Sigmoid colon (tissue), 7 donors: ENCODE measurements around the gene OR4C5. TPM values are rescaled to one million over a fixed set of nuclear protein-coding genes. Genes with fewer than 3 reads are reported as not detected.
"Not testable (repeated sequence)": the region's sequence is repeated elsewhere in the genome, so short reads cannot be mapped to it uniquely, and the experiment has no call there.

Experiments
- DNase-seq: peaks from one replicate; pipeline ENCODE4 v3.0.0-alpha.2; 2019
- H3K27ac ChIP-seq, 4 donors: fragments of 200-600 bp; sonication (generic); one replicate each; pipeline ENCODE4 v1.5.1; 2016 to 2019; ENCODE audit warnings: mild to moderate bottlenecking in 1 of 4
- H3K27me3 ChIP-seq, 3 donors: fragments of 200-600 bp; sonication (generic); one replicate each; pipeline ENCODE4 v1.5.1; 2019; ENCODE audit warnings: mild to moderate bottlenecking in 1 of 3
- H3K36me3 ChIP-seq, 4 donors: fragments of 200-600 bp; sonication (generic); one replicate each; pipeline ENCODE4 v1.5.1; 2016 to 2019
- H3K4me1 ChIP-seq, 4 donors: fragments of 200-600 bp; sonication (generic); one replicate each; pipeline ENCODE4 v1.5.1; 2017 to 2019
- H3K4me3 ChIP-seq, 4 donors: fragments of 200-600 bp; sonication (generic); one replicate each; pipeline ENCODE4 v1.5.1; 2017 to 2019; ENCODE audit warnings: mild to moderate bottlenecking in 2 of 4, moderate library complexity in 1 of 4
- H3K9me3 ChIP-seq, 4 donors: fragments of 200-600 bp in 3 of 4; sonication (generic) in 3 of 4; one replicate each; pipeline versions ENCODE4 v1.5.1 to v1.6.1; 2013 to 2019
- CTCF ChIP-seq, 4 experiments: fragments of 450-650 bp in 3 of 4; fragments of 200-600 bp in 1 of 4; IDR thresholded peaks; one replicate each; pipeline ENCODE4 v1.5.1; 2016 to 2019; ENCODE audit warnings: antibody characterized with exemption in 4 of 4, mild to moderate bottlenecking in 3 of 4, moderate library complexity in 2 of 4
- EP300 ChIP-seq, 4 donors: sonication (generic); formaldehyde crosslinking; IDR thresholded peaks; one replicate each; pipeline ENCODE4 v1.6.1; 2017; ENCODE audit warnings: antibody characterized with exemption in 4 of 4
- POLR2A ChIP-seq, 2 donors: fragments of 450-650 bp; IDR thresholded peaks; one replicate each; pipeline ENCODE4 v1.6.1; 2016; ENCODE audit warnings: antibody characterized with exemption in 2 of 2, mild to moderate bottlenecking in 2 of 2, moderate library complexity in 2 of 2
- POLR2AphosphoS5 ChIP-seq, 4 donors: sonication (generic); formaldehyde crosslinking; IDR thresholded peaks; one replicate each; pipeline ENCODE4 v1.6.1; 2017; ENCODE audit warnings: antibody characterized with exemption in 4 of 4
- WGBS, 2 donors: extraction: QIAGEN DNeasy Blood & Tissue Kit; methylation state at CpG; one replicate each; pipeline ENCODE4 v1.1.7; 2013; 5-methylcytosine and 5-hydroxymethylcytosine counted together
- intact Hi-C: fragments of 100-400 bp; cut with DNase I; formaldehyde crosslinking; loops from one replicate; pipeline ENCODE4 v1.15.1; 2023
- polyA plus RNA-seq, 3 donors: library from polyadenylated mRNA; stranded (reverse); fragments of 200-250 nt; gene quantifications; one replicate each; pipeline ENCODE4 v1.2.3, GENCODE V29; 2013
- total RNA-seq, 4 donors: library from RNA; depleted of rRNA; stranded (reverse); fragments of >200 nt; gene quantifications; one replicate each; pipeline ENCODE4 v1.1.0, GENCODE V29; 2016
- donor health status: healthy with polysubstance abuse.
- donor health status: Bipolar disorder and iron deficiency.
- donor health status: healthy.

OR4C5 gene
- total and polyA plus RNA-seq, 7 donors = not detected

GRCh38 chr11:48341466-48341865 lies 24.8 kb downstream of the OR4C5 start:
- DNase-seq = no peak
- Histone ChIP-seq H3K27me3 (no peaks in the 10 kb centered on the region), H3K27ac (no peak overlapping the region), H3K9me3 (peaks cover 0 to 2% (median 0%) of the 10 kb centered on the region in 4 donors), H3K36me3 (no peaks in the 10 kb centered on the region), H3K4me3 (no peak overlapping the region), H3K4me1 (no peaks in the 10 kb centered on the region)
- intact Hi-C loops = no loop called here
- WGBS, 2 donors = 41 to 52% methylated on average over 2 of the region's 2 CpGs
- no peak for TF ChIP-seq POLR2AphosphoS5 (IDR thresholded peaks at IDR 0.05)
- no peak for TF ChIP-seq POLR2A (IDR thresholded peaks at IDR 0.05)
- no peak for TF ChIP-seq CTCF (IDR thresholded peaks at IDR 0.05)
- no peak for TF ChIP-seq EP300 (IDR thresholded peaks at IDR 0.05)

DNA sequence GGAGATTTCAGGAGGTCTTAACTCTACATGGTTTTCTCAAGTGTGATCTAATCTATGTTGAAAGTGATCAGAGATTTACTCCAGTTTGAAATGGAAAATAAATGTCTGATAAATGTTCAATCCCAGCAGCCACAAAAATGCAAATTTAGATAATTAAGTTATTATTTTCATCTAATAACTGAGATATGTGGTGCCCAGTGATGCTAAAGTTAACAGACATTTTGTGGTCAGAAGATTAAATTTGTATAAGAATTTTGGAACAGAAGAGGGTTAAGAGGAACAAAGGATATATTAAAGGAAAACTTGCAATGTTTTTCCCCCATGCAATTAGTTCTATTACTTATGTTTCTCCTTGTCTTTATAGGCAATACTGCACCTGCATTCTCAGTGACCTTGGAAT lies 41.6 kb downstream of the OR4C5 start, which contains the start of gene OR4C3:
OR4C3 (plus strand) TSS at position 301 of the 400 bp plus-strand sequence. CDS start 102 bp downstream, outside the sequence.
- H3K4me3 ChIP-seq, H3K36me3 ChIP-seq, intact Hi-C loops, H3K4me1 ChIP-seq, H3K27me3 ChIP-seq, H3K9me3 ChIP-seq, H3K27ac ChIP-seq, DNase-seq: not testable (repeated sequence)

DNA sequence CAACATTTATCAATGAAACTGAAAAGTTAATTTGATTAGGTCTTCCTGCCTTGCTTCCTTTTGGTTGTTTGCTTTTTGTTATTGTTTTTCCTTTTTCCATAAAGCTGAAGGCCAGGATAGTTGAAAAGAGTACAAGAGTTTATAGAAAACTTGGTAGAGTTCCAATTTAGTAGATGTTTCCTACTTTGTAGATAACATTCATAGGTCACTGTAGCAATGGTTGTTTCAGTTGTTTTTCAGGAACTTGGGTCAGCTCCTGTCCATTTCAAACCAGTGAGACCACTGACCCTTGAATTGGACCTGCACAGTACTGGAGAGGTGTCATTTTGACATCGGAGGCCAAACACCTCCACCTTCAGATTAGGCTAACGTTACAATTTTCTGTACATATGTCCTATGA lies 46.5 kb downstream of the OR4C5 start:
- H3K9me3 ChIP-seq, H3K36me3 ChIP-seq, DNase-seq, H3K27ac ChIP-seq, H3K4me1 ChIP-seq, H3K4me3 ChIP-seq, intact Hi-C loops, H3K27me3 ChIP-seq: not testable (repeated sequence)
- WGBS, 2 donors = 79 to 82% methylated on average over 2 of the region's 2 CpGs

Other genes with a start within 250 kb of the OR4C5 start
- not detected for gene OR4B1, start 149.7 kb downstream of the OR4C5 start, total RNA-seq
- not detected for gene OR4B1, start 149.7 kb downstream of the OR4C5 start, polyA plus RNA-seq
- not detected for gene OR4X2, start 121.4 kb downstream of the OR4C5 start, total RNA-seq
- gene OR4X2, start 121.4 kb downstream of the OR4C5 start, polyA plus RNA-seq = not detected
- gene OR4X1, start 102.6 kb downstream of the OR4C5 start, total RNA-seq = not detected
- gene OR4X1, start 102.6 kb downstream of the OR4C5 start, polyA plus RNA-seq = not detected
- gene OR4S1, start 60.2 kb downstream of the OR4C5 start, total RNA-seq = not detected
- gene OR4S1, start 60.2 kb downstream of the OR4C5 start, polyA plus RNA-seq = not detected
- gene OR4C3, start 41.5 kb downstream of the OR4C5 start, total RNA-seq = not detected
- not detected for gene OR4C3, start 41.5 kb downstream of the OR4C5 start, polyA plus RNA-seq
- gene OR4A47, start 122.3 kb upstream of the OR4C5 start, total RNA-seq = not detected
- gene OR4A47, start 122.3 kb upstream of the OR4C5 start, polyA plus RNA-seq = not detected